HG02642 (cell line): ENCODE measurements around the gene NANP.

Experiments used
- ATAC-seq: cut with Tn5 transposase; IDR thresholded peaks from one replicate; pipeline ENCODE4 v1.9.1; 2021; ENCODE audit warnings: mild to moderate bottlenecking; ENCODE audit not compliant: unreplicated experiment, poor library complexity

Gene NANP

DNA sequence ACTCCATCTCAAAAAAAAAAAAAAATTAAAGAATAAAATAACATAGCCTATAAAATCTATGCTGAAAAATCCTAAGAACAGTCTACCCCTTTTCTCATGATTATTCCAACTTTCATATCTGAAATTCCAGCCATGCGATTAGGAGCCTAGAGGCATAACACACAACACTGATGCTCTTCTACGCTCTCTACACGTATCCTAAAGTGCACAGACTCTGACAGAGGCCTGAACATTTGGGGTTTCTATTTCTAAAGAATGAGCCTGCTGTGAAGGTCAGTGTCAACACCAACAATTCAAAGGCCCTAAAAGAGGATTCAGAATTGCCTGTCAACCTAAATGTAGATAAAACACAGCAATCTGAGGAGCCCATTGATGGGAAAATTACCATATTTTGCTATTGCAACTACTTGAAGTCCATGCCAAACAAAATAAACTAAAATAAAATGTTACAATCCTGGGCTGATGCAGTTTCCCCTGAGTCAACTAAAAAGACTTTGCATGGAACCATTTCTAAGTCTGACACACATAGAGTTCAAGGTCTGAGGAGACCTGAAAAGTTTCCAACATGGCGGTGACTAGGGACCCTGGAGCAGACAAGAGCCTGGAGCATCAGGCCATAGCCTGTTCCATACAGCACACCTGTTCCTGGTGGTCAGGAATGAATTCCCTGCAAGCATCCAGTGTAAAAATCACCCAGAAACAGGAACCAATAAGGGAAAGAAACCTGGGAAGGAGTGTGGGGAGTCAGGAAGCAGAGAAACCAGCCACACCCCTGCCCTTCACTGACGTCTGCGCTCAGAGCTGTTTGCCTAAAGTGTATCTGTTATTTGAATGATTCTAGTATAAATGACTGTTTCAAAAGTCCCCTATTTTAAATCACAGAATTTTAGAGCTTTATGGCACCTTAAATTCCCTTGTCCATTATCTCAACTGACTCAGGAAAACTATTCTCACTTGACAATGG is 50.2 kb downstream of the NANP start:
- ATAC-seq = no peak

DNA sequence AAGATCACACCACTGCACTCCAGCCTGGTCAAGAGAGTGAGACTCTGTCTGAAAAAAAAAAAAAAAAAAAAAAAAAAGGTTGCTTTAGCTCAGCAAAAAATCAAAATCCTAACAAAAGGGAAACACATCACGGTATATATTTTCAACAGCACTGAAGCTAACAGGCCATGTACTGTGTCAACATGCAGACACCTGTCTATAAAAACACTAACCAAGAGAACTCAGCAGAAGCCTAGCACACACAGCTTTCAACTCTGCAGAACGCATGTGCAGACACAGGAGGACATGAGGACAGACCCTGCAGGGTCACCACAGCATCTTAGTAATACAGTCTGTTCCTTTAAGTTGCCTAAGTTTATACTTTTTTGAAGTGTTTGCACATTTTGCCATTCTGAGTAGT is 52.0 kb downstream of the NANP start:
- ATAC-seq = no peak

DNA sequence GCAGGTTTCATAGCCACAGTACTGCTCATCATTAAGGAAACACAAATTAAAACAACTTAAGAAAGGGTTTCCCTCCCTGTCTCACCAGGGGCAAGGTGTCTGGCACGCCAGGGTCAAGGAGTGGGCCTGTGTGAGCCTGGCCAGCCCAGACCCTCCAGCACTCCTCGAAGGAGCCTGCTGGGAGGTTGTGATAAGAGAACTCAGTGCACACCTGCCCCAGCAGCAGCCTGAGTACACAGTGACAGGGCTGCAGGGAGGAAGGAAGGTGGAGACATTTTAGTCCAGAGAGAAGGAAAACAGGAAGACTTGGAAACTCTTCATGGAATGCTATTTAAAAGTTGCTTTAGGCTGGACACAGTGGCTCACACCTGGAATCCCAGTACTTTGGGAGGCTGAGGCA is 52.6 kb downstream of the NANP start:
- ATAC-seq = no peak

DNA sequence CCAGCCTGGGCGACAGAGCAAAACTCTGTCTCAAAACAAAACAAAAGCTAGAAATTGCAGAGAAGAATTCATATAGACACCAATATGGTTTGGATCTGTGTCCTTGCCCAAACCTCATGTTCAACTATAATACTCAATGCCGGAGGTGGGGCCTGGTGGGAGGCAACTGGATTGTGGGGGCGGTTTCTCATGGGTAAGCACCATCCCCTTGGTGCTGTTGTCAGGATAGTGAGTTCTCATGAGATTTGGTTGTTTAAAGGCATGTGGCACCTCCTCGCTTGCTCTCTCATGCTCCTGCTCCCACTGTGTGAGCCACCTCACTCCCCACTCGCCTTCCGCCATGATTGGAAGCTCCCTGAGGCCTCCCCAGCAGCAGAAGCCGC is 53.7 kb downstream of the NANP start:
- no peak for ATAC-seq

DNA sequence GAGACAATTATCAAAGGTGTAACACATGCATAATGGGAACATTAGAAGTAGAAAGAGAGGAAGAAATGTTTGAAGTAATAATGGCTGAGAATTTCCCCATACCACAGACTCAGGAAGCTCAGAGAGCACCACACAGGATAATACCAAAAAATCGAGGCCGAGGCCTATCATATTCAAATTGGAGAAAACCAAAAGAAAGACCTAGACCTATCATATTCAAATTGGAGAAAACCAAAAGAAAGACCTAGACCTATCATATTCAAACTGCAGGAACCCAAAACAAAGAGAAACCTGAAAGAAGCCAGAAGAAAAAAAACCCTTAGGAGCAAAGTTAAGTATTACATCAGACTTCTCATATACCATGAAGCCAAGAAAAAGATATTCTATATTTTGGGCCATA is 56.5 kb downstream of the NANP start:
- no peak for ATAC-seq

DNA sequence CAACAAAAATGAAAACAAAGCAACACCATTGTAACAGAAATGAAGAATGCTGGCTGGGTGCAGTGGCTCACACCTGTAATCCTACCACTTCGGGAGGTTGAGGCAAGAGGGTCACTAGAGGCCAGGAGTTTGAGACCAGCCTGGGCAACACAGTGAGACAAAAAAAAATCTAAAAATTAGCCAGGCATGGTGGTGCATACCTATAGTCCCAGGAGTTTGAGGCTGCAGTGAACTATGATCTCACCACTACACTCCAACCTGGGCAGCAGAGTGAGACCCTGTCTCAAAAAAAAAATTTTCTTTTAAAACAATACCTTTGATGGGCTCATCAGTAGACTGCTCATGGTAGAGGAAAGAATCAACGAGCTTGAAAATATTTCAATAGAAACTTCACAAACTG is 57.0 kb downstream of the NANP start:
- no peak for ATAC-seq

DNA sequence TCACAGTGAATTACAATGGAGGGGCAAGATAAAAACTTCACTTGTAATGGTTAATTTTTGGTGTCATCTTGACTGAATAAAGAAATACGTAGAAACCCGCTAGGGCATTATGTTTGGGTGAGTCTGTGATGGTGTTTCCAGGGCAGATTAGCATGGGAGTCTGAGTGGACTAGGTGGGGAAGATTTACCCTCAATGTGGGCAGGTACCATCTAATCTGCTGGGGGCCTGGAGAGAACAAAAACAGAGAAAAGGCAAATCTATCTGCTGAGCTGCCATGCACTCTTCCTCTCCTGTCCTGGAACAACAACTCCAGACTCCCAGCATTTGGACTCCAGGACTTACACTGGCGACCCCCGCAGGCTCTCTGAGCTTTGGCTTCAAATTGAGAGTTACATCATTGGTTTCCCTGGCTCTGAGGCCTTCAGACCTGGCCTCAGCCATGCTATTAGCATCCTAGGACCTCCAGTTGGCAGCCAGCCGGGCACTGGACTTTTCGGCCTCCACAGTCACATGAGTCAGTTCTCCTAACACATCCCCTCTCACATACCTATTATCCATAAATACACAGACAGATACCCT is 58.1 kb downstream of the NANP start:
- no peak for ATAC-seq

DNA sequence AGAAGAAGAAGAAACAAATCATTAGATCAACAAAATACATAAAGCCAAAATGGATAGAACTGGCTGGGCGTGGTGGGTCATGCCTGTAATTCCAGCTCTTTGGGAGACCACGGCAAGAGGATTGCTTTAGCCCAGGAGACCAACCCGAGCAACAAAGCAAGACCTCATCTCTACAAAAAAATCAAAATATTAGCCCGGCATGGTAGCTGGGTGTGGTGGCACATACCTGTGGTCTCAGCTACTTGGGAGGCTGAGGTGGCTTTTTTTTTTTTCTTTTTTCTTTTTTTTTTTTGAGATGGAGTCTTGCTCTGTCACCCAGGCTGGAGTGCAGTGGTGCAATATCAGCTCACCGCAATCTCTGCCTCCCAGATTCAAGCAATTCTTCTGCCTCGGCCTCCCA is 59.9 kb downstream of the NANP start:
- no peak for ATAC-seq

DNA sequence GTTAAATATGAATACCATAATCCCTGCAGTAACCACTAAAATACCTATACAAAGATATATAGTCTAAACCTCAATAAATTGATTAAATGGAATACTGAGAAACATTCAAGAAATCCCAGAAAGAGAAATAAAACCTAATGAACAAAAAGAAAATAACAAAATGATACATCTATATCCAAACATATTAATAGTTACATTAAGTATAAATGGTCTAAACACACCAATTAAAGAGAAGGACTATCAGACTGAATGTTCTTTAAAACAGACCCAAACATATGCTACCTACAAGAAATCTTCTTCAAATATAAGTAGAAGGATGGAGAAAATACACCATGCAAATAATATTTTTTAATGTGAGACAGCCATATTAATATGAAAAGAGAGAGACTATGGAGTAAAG is 60.5 kb downstream of the NANP start:
- no peak for ATAC-seq
